GM12878 (cell line): ENCODE measurements around the gene ZNF407. TPM values are rescaled to one million over a fixed set of nuclear protein-coding genes. Genes with fewer than 3 reads are reported as not detected.

ENCODE experiments used
- ATAC-seq: fragments of 200-7000 bp; cut with Tn5 transposase; 3 replicates; pipeline ENCODE4 v1.9.1; 2020; ENCODE audit warnings: mild to moderate bottlenecking, moderate library complexity
- BruUV-seq: library from RNA; stranded (reverse); fragments of 400-500 nt; replicated peaks from 2 replicates; lab custom pipeline; 2021; lab: Mats Ljungman, UMichigan
- CTCF ChIA-PET: fragments of 300-600 bp; sonication (Branson Sonifier 250); formaldehyde crosslinking; extraction: SDS; loops from one replicate; lab custom pipeline; 2021; ENCODE audit warnings: inconsistent platforms; lab: Yijun Ruan, JAX
- POLR2A ChIA-PET: fragments of 350-600 bp; formaldehyde crosslinking; extraction: SDS; loops from one replicate; lab custom pipeline; 2021; ENCODE audit warnings: inconsistent platforms; lab: Charles Lee
- RAD21 ChIA-PET: fragments of 300-600 bp; sonication (Branson Sonifier 250); formaldehyde crosslinking; loops from one replicate; lab custom pipeline; 2023; ENCODE audit warnings: antibody characterized with exemption; ENCODE audit not compliant: unreplicated experiment; lab: Charles Lee
- SMC1A ChIA-PET: fragments of 300-600 bp; sonication (Branson Sonifier 250); formaldehyde crosslinking; loops from one replicate; lab custom pipeline; 2023; ENCODE audit not compliant: unreplicated experiment, uncharacterized antibody; lab: Charles Lee
- DNase-seq: peaks from one replicate; pipeline ENCODE4 v3.0.0-alpha.2; 2011; ENCODE audit warnings: low read depth, low spot score
- FAIRE-seq: peaks from 3 replicates; lab custom pipeline; 2011; peaks lifted over from hg19 to GRCh38; lab: Jason Lieb, UNC
- H2AFZ ChIP-seq: 2 replicates; pipeline ENCODE4 v1.6.0; 2011; ENCODE audit warnings: low read depth, low read length, control low read depth; ENCODE audit not compliant: control insufficient read depth
- H3K27ac ChIP-seq: 2 replicates; pipeline ENCODE4 v1.5.1; 2011; ENCODE audit warnings: control low read depth; ENCODE audit not compliant: control insufficient read depth, insufficient read depth
- H3K27me3 ChIP-seq, 2 experiments: replicated peaks in 1 of 2; 2 replicates each; pipeline versions ENCODE4 v1.6.0 to v1.6.1; 2011; ENCODE audit warnings: low read length in 1 of 2; ENCODE audit not compliant: control insufficient read depth in 2 of 2, insufficient read depth in 2 of 2
- H3K36me3 ChIP-seq, 2 experiments: 2 replicates each; pipeline ENCODE4 v1.5.1; 2011; ENCODE audit warnings: low read length in 1 of 2; ENCODE audit not compliant: control insufficient read depth in 2 of 2, insufficient read depth in 2 of 2
- H3K4me1 ChIP-seq: 2 replicates; pipeline ENCODE4 v1.6.1; 2011; ENCODE audit warnings: mild to moderate bottlenecking, low read length, moderate library complexity, mixed read lengths; ENCODE audit not compliant: control insufficient read depth, insufficient read depth
- H3K4me2 ChIP-seq: 2 replicates; pipeline ENCODE4 v1.6.0; 2011; ENCODE audit warnings: control low read depth; ENCODE audit not compliant: control insufficient read depth, insufficient read depth
- H3K4me3 ChIP-seq: fragments of 200-600 bp; sonication (generic); 2 replicates; pipeline ENCODE4 v1.5.1; 2016
- H3K79me2 ChIP-seq: 2 replicates; pipeline ENCODE4 v1.6.0; 2011; ENCODE audit warnings: low read length; ENCODE audit not compliant: control insufficient read depth, insufficient read depth
- H3K9ac ChIP-seq: 2 replicates; pipeline ENCODE4 v1.8.0; 2011; ENCODE audit warnings: low read length, control low read depth, mixed read lengths; ENCODE audit not compliant: control insufficient read depth, insufficient read depth
- H3K9me3 ChIP-seq: replicated peaks from 3 replicates; pipeline ENCODE4 v1.5.1; 2011; ENCODE audit warnings: mild to moderate bottlenecking, low read length; ENCODE audit not compliant: control insufficient read depth, insufficient read depth
- H4K20me1 ChIP-seq: 2 replicates; pipeline ENCODE4 v1.6.0; 2011; ENCODE audit not compliant: control insufficient read depth, insufficient read depth
- CBFB ChIP-seq: IDR thresholded peaks from 2 replicates; pipeline ENCODE4 v1.6.1; 2016; ENCODE audit warnings: antibody characterized with exemption, low read depth
- EED ChIP-seq: sonication (generic); IDR thresholded peaks from 2 replicates; pipeline ENCODE4 v1.6.1; 2016; ENCODE audit warnings: antibody characterized with exemption, low read depth
- HDAC6 ChIP-seq: fragments of 200-600 bp; sonication (generic); IDR thresholded peaks from one replicate; pipeline ENCODE4 v1.8.0; 2017; ENCODE audit warnings: antibody characterized with exemption; ENCODE audit not compliant: unreplicated experiment
- JUNB ChIP-seq: IDR thresholded peaks from 2 replicates; pipeline ENCODE4 v1.6.1; 2016; ENCODE audit warnings: antibody characterized with exemption, mild to moderate bottlenecking
- NR2C1 ChIP-seq: fragments of 450-650 bp; IDR thresholded peaks from 2 replicates; pipeline ENCODE4 v1.6.1; 2017; ENCODE audit warnings: antibody characterized with exemption, mild to moderate bottlenecking, moderate library complexity
- PAX8 ChIP-seq: fragments of 450-650 bp; IDR thresholded peaks from 2 replicates; pipeline ENCODE4 v1.6.1; 2017; ENCODE audit warnings: mild to moderate bottlenecking, moderate library complexity
- POLR2A ChIP-seq: IDR thresholded peaks from 2 replicates; pipeline ENCODE4 v1.6.1; 2011; ENCODE audit warnings: low read depth, mild to moderate bottlenecking, low read length
- RCOR1 ChIP-seq: conservative IDR thresholded peaks from 2 replicates; pipeline ENCODE4 v1.6.1; 2012; ENCODE audit warnings: low read depth, low read length, improper control_type of control experiment
- RELA ChIP-seq: fragments of 450-650 bp; IDR thresholded peaks from 2 replicates; pipeline ENCODE4 v1.8.0; 2014; ENCODE audit warnings: borderline replicate concordance; ENCODE audit not compliant: partially characterized antibody
- SREBF2 ChIP-seq: IDR thresholded peaks from 2 replicates; pipeline ENCODE4 v1.6.1; 2012; ENCODE audit warnings: mild to moderate bottlenecking, low read length
- STAT3 ChIP-seq: IDR thresholded peaks from 2 replicates; pipeline ENCODE4 v1.6.1; 2011; ENCODE audit warnings: low read depth, low read length, improper control_type of control experiment
- SUPT20H ChIP-seq: IDR thresholded peaks from 2 replicates; pipeline ENCODE4 v1.6.1; 2011; ENCODE audit warnings: low read depth, mild to moderate bottlenecking, low read length, moderate library complexity, borderline replicate concordance; ENCODE audit not compliant: control insufficient read depth
- TAF1 ChIP-seq: IDR thresholded peaks from 2 replicates; pipeline ENCODE4 v1.6.1; 2011; ENCODE audit warnings: mild to moderate bottlenecking, low read depth, low read length, borderline replicate concordance
- ZNF24 ChIP-seq: fragments of 450-650 bp; IDR thresholded peaks from 2 replicates; pipeline ENCODE4 v1.6.1; 2017; ENCODE audit warnings: antibody characterized with exemption, mild to moderate bottlenecking
- WGBS: methylation state at CpG from one replicate; pipeline ENCODE4 v1.1.6; 2016; ENCODE audit warnings: low lambda C conversion rate; ENCODE audit not compliant: insufficient replicate concordance, insufficient coverage; ENCODE audit errors: missing lambda C conversion rate; 5-methylcytosine and 5-hydroxymethylcytosine counted together
- in situ Hi-C: fragments of 300-500 bp; cut with MboI; formaldehyde crosslinking; loops from 9 replicates; pipeline ENCODE4 v1.14.3; 2018; ENCODE audit warnings: mixed read lengths
- intact Hi-C: fragments of 100-400 bp; cut with micrococcal nuclease; formaldehyde crosslinking; loops from one replicate; pipeline ENCODE4 v1.14.2; 2022; ENCODE audit not compliant: unreplicated experiment
- polyA plus RNA-seq, 11 experiments: library from polyadenylated mRNA; depleted of rRNA in 4 of 11; unstranded in 6 of 11; stranded (reverse) in 5 of 11; fragments of >200 nt; fragmentation: Nextera tagmentation in 4 of 11; fragmentation: Illumina TruSeq in 1 of 11; extraction: Ambion mirVana in 4 of 11; extraction: Trizol in 1 of 11; gene quantifications; 1 replicate in 1 of 11; 2 replicates in 10 of 11; pipeline versions ENCODE4 v1.2.1 to v1.2.3, GENCODE V29; 2011 to 2016; ENCODE audit warnings: inconsistent platforms in 2 of 11, missing spikeins in 2 of 11, low read depth in 1 of 11
- total RNA-seq, 4 experiments: library from RNA; depleted of rRNA in 3 of 4; stranded (reverse); fragments of >200 nt in 3 of 4; fragmentation: Illumina TruSeq in 1 of 4; extraction: Trizol in 1 of 4; gene quantifications; 2 replicates each; pipeline versions ENCODE4 v1.2.1 to v1.2.3, GENCODE V29; 2013 to 2021
- TF ChIP-seq, protein P1 (sequence below): fragments of 450-650 bp; formaldehyde crosslinking; IDR thresholded peaks from 2 replicates; pipeline ENCODE4 v1.5.0; 2022; ENCODE audit warnings: mild to moderate bottlenecking, missing genetic modification characterization
- TF ChIP-seq, protein P2 (sequence below): IDR thresholded peaks from 2 replicates; pipeline ENCODE4 v1.6.1; 2012; ENCODE audit warnings: low read depth, low read length, improper control_type of control experiment
- TF ChIP-seq, protein P3 (sequence below): fragments of 450-650 bp; IDR thresholded peaks from 2 replicates; pipeline ENCODE4 v1.6.1; 2017; ENCODE audit warnings: mild to moderate bottlenecking, low read depth, inconsistent platforms; ENCODE audit not compliant: poor library complexity, severe bottlenecking

ZNF407 gene
- total and polyA plus RNA-seq, 10 of the 15 experiments (the other 5 are each of a cell fraction or from before 2014, with no cell fraction given) = 0.69 to 11.6 (median 5.3) TPM

DNA sequence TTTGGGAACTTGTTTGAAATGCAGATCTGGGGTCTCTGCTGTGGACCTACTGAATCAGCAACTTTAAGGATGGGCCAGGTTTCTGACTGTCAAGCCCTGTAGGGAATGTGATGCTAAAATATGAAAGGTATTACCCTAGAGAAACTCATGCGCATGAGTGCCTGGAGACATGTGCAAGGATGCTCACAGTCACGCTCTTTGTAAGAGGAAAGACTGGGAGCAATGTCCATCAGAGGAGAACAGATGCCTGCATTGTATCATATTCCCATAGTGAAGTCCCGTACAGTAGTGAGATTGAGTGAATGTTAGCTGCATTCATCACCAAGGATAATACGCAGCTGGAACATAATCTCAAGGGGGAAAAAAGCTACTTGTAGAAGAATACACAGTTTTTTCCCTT is 14.1 kb downstream of the ZNF407 start:
- Histone ChIP-seq H3K4me1 (peaks cover 5% of the 10 kb centered on the region; the same call in 1 of the 2 replicates), H3K9ac (no peak overlapping the region), H4K20me1 (no peaks in the 10 kb centered on the region), H3K4me2 (no peak overlapping the region), H3K27me3 (no peaks in the 10 kb centered on the region), H3K4me3 (no peak overlapping the region), H3K27ac (no peak overlapping the region), H3K36me3 (no peaks in the 10 kb centered on the region), H3K9me3 (no peaks in the 10 kb centered on the region; the same call in 2 of the 3 replicates), H2AFZ (no peak overlapping the region), H3K79me2 (peaks cover 2% of the 10 kb centered on the region)
- ChIA-PET CTCF (interaction anchor here (0.6 kb wide), 1 partner anchor 678 kb away, joined by 3 read pairs; no protein-coding TSS in a partner anchor), SMC1A (no interaction called here), RAD21 (no interaction called here), POLR2A (no interaction called here)
- intact Hi-C loops (no loop called here), in situ Hi-C loops (no loop called here)
- ATAC-seq (no peak), DNase-seq (no peak), FAIRE-seq (no peak)
- BruUV-seq = no TSS peak
- 90% methylated on average over 4 of the region's 4 CpGs for WGBS
- TF ChIP-seq, protein P1, sequence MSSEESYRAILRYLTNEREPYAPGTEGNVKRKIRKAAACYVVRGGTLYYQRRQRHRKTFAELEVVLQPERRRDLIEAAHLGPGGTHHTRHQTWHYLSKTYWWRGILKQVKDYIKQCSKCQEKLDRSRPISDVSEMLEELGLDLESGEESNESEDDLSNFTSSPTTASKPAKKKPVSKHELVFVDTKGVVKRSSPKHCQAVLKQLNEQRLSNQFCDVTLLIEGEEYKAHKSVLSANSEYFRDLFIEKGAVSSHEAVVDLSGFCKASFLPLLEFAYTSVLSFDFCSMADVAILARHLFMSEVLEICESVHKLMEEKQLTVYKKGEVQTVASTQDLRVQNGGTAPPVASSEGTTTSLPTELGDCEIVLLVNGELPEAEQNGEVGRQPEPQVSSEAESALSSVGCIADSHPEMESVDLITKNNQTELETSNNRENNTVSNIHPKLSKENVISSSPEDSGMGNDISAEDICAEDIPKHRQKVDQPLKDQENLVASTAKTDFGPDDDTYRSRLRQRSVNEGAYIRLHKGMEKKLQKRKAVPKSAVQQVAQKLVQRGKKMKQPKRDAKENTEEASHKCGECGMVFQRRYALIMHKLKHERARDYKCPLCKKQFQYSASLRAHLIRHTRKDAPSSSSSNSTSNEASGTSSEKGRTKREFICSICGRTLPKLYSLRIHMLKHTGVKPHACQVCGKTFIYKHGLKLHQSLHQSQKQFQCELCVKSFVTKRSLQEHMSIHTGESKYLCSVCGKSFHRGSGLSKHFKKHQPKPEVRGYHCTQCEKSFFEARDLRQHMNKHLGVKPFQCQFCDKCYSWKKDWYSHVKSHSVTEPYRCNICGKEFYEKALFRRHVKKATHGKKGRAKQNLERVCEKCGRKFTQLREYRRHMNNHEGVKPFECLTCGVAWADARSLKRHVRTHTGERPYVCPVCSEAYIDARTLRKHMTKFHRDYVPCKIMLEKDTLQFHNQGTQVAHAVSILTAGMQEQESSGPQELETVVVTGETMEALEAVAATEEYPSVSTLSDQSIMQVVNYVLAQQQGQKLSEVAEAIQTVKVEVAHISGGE = no peak
- TF ChIP-seq PAX8 (no peak), ZNF24 (no peak), CBFB (no peak), TAF1 (no peak), STAT3 (no peak), RELA (no peak), SREBF2 (no peak), POLR2A (no peak), EED (no peak), RCOR1 (no peak), SUPT20H (no peak), HDAC6 (no peak), NR2C1 (no peak), JUNB (no peak)
- TF ChIP-seq, protein P2, sequence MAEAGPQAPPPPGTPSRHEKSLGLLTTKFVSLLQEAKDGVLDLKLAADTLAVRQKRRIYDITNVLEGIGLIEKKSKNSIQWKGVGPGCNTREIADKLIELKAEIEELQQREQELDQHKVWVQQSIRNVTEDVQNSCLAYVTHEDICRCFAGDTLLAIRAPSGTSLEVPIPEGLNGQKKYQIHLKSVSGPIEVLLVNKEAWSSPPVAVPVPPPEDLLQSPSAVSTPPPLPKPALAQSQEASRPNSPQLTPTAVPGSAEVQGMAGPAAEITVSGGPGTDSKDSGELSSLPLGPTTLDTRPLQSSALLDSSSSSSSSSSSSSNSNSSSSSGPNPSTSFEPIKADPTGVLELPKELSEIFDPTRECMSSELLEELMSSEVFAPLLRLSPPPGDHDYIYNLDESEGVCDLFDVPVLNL = no peak
- TF ChIP-seq, protein P3, sequence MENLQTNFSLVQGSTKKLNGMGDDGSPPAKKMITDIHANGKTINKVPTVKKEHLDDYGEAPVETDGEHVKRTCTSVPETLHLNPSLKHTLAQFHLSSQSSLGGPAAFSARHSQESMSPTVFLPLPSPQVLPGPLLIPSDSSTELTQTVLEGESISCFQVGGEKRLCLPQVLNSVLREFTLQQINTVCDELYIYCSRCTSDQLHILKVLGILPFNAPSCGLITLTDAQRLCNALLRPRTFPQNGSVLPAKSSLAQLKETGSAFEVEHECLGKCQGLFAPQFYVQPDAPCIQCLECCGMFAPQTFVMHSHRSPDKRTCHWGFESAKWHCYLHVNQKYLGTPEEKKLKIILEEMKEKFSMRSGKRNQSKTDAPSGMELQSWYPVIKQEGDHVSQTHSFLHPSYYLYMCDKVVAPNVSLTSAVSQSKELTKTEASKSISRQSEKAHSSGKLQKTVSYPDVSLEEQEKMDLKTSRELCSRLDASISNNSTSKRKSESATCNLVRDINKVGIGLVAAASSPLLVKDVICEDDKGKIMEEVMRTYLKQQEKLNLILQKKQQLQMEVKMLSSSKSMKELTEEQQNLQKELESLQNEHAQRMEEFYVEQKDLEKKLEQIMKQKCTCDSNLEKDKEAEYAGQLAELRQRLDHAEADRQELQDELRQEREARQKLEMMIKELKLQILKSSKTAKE = no peak
